ENCODE results near the gene PRKG2.
A peak's percentile ranks its signal among the peaks of the same experiment; 100 is the strongest.

PRKG2 gene

GRCh38 chr4:81096566-81096965 lies 118.5 kb downstream of the PRKG2 start:
- no peak for DNase-seq (ENCODE audit: low read depth in 2 of 2)

- no peak for DNase-seq (ENCODE audit: low read depth in 2 of 2)
These were observed 119.6 kb downstream of the PRKG2 start for GRCh38 chr4:81095389-81095788.

GRCh38 chr4:81093720-81094401 lies 121.2 kb downstream of the PRKG2 start:
- no peak for DNase-seq (ENCODE audit: low read depth in 2 of 2)

GRCh38 chr4:81085979-81086378 lies 129.0 kb downstream of the PRKG2 start:
- DNase-seq (ENCODE audit: low read depth in 2 of 2), result no peak

- DNase-seq (ENCODE audit: low read depth in 2 of 2), result no peak
These were observed 129.7 kb downstream of the PRKG2 start for GRCh38 chr4:81085291-81085690.

- DNase-seq (ENCODE audit: low read depth in 2 of 2), result no peak
These were observed 130.4 kb downstream of the PRKG2 start for GRCh38 chr4:81084634-81085033.

- no peak for DNase-seq (ENCODE audit: low read depth in 2 of 2)
These were observed 131.0 kb downstream of the PRKG2 start for GRCh38 chr4:81084029-81084428.

GRCh38 chr4:81081156-81081555 lies 133.9 kb downstream of the PRKG2 start:
- no peak for DNase-seq (ENCODE audit: low read depth in 2 of 2)

- DNase-seq (ENCODE audit: low read depth in 2 of 2), result no peak
These were observed 144.0 kb downstream of the PRKG2 start for GRCh38 chr4:81071013-81071412.

GRCh38 chr4:81069706-81070331 lies 145.2 kb downstream of the PRKG2 start:
- DNase-seq (ENCODE audit: low read depth in 2 of 2), result peak; percentile 9 to 17

- DNase-seq (ENCODE audit: low read depth in 2 of 2), result no peak
These were observed 149.6 kb downstream of the PRKG2 start for GRCh38 chr4:81065446-81065845.

- DNase-seq (ENCODE audit: low read depth in 2 of 2), result no peak
These were observed 153.0 kb downstream of the PRKG2 start for GRCh38 chr4:81062001-81062400.

- no peak for DNase-seq (ENCODE audit: low read depth in 2 of 2)
These were observed 153.7 kb downstream of the PRKG2 start for GRCh38 chr4:81061344-81061730.

- no peak for DNase-seq (ENCODE audit: low read depth in 2 of 2)
These were observed 154.3 kb downstream of the PRKG2 start for GRCh38 chr4:81060587-81061343.

GRCh38 chr4:81058621-81059020 lies 156.4 kb downstream of the PRKG2 start:
- DNase-seq (ENCODE audit: low read depth in 2 of 2), result no peak

GRCh38 chr4:81052119-81053068 lies 162.6 kb downstream of the PRKG2 start:
- DNase-seq (ENCODE audit: low read depth in 2 of 2), result peak in 1 of 2 donors; percentile 17

GRCh38 chr4:81049907-81050306 lies 165.1 kb downstream of the PRKG2 start:
- no peak for DNase-seq (ENCODE audit: low read depth in 2 of 2)

GRCh38 chr4:81049330-81049729 lies 165.7 kb downstream of the PRKG2 start:
- DNase-seq (ENCODE audit: low read depth in 2 of 2), result no peak

- DNase-seq (ENCODE audit: low read depth in 2 of 2), result no peak
These were observed 172.2 kb downstream of the PRKG2 start for GRCh38 chr4:81042578-81043365.

GRCh38 chr4:81040012-81040659 lies 174.9 kb downstream of the PRKG2 start:
- no peak for DNase-seq (ENCODE audit: low read depth in 2 of 2)
